Smooth muscle cell (in vitro differentiated cells): ENCODE data around the gene PNPLA7. TPM values are rescaled to one million over a fixed set of nuclear protein-coding genes. Genes with fewer than 3 reads are reported as not detected.

Source experiments
- DNase-seq: peaks from one replicate; lab custom pipeline; 2025; ENCODE audit not compliant: unreplicated experiment; lab: John Stamatoyannopoulos, UW
- H2AFZ ChIP-seq: fragments of 200-600 bp; sonication (generic); 2 replicates; pipeline ENCODE4 v1.6.0; 2016; ENCODE audit warnings: antibody characterized with exemption, low read depth, mild to moderate bottlenecking
- H3F3A ChIP-seq: fragments of 200-600 bp; sonication (generic); 2 replicates; pipeline ENCODE4 v1.6.0; 2017; ENCODE audit warnings: antibody characterized with exemption, low read depth
- H3K27ac ChIP-seq: fragments of 200-600 bp; sonication (generic); 2 replicates; pipeline ENCODE4 v1.5.1; 2016; ENCODE audit warnings: low read depth, mild to moderate bottlenecking
- H3K27me3 ChIP-seq: fragments of 200-600 bp; sonication (generic); 2 replicates; pipeline ENCODE4 v1.6.1; 2016; ENCODE audit warnings: low read depth, mild to moderate bottlenecking
- H3K36me3 ChIP-seq: fragments of 200-600 bp; sonication (generic); 2 replicates; pipeline ENCODE4 v1.5.1; 2016; ENCODE audit warnings: low read depth
- H3K4me1 ChIP-seq: fragments of 200-600 bp; sonication (generic); 2 replicates; pipeline ENCODE4 v1.5.1; 2016; ENCODE audit warnings: low read depth
- H3K4me2 ChIP-seq: fragments of 200-600 bp; sonication (generic); 2 replicates; pipeline ENCODE4 v1.6.0; 2016; ENCODE audit warnings: mild to moderate bottlenecking
- H3K4me3 ChIP-seq: fragments of 200-600 bp; sonication (generic); 2 replicates; pipeline ENCODE4 v1.5.1; 2016; ENCODE audit warnings: mild to moderate bottlenecking
- H3K79me2 ChIP-seq: fragments of 200-600 bp; sonication (generic); 2 replicates; pipeline ENCODE4 v1.6.0; 2016; ENCODE audit warnings: low read depth, mild to moderate bottlenecking
- H3K9ac ChIP-seq: fragments of 200-600 bp; sonication (generic); 2 replicates; pipeline ENCODE4 v1.6.0; 2016; ENCODE audit warnings: low read depth
- H3K9me3 ChIP-seq: fragments of 200-600 bp; sonication (generic); replicated peaks from 2 replicates; pipeline ENCODE4 v1.5.1; 2016; ENCODE audit warnings: low read depth
- H4K20me1 ChIP-seq: fragments of 200-600 bp; sonication (generic); 2 replicates; pipeline ENCODE4 v1.6.0; 2016; ENCODE audit warnings: low read depth
- CTCF ChIP-seq: fragments of 200-600 bp; sonication (generic); IDR thresholded peaks from 2 replicates; pipeline ENCODE4 v1.5.1; 2017; ENCODE audit warnings: borderline replicate concordance, mild to moderate bottlenecking, antibody characterized with exemption; ENCODE audit not compliant: insufficient read depth, poor library complexity, severe bottlenecking
- WGBS: methylation state at CpG from one replicate; pipeline ENCODE4 v1.1.7; 2016; ENCODE audit warnings: low lambda C conversion rate; 5-methylcytosine and 5-hydroxymethylcytosine counted together
- polyA plus RNA-seq: library from polyadenylated mRNA; unstranded; fragments of >200 nt; fragmentation: Nextera tagmentation; extraction: Ambion mirVana; gene quantifications from 2 replicates; pipeline ENCODE4 v1.2.1, GENCODE V29; 2016
- total RNA-seq: library from RNA; depleted of rRNA; stranded (reverse); fragments of >200 nt; gene quantifications from 2 replicates; pipeline ENCODE4 v1.2.3, GENCODE V29; 2014

The PNPLA7 gene
- total and polyA plus RNA-seq, 2 experiments from 2014 or later: 0.46 to 0.67 TPM

- Histone ChIP-seq H3K36me3 (no peaks in the 10 kb centered on the region), H4K20me1 (peaks cover 12% of the 10 kb centered on the region), H3K27me3 (peaks cover 4% of the 10 kb centered on the region), H2AFZ (no peak overlapping the region), H3K9ac (no peak overlapping the region), H3K27ac (no peak overlapping the region), H3K4me2 (peak overlapping the region; percentile 67), H3K9me3 (no peaks in the 10 kb centered on the region), H3K79me2 (peaks cover 6% of the 10 kb centered on the region), H3F3A (no peaks in the 10 kb centered on the region), H3K4me3 (no peak overlapping the region), H3K4me1 (peaks cover 11% of the 10 kb centered on the region)
- no peak for TF ChIP-seq CTCF
- WGBS: 24% methylated on average over 49 of the region's 52 CpGs
- DNase-seq: no peak
Observed at GRCh38 chr9:137461663-137462395, 88.4 kb downstream of the PNPLA7 start.

- Histone ChIP-seq H3K4me3 (no peak overlapping the region), H3K27ac (no peak overlapping the region), H3K4me1 (peaks cover 11% of the 10 kb centered on the region), H3K4me2 (no peak overlapping the region), H3F3A (no peaks in the 10 kb centered on the region), H3K9ac (no peak overlapping the region), H3K27me3 (peaks cover 4% of the 10 kb centered on the region), H3K36me3 (no peaks in the 10 kb centered on the region), H3K79me2 (peaks cover 6% of the 10 kb centered on the region), H4K20me1 (peaks cover 12% of the 10 kb centered on the region), H3K9me3 (no peaks in the 10 kb centered on the region), H2AFZ (no peak overlapping the region)
- no peak for TF ChIP-seq CTCF
- DNase-seq: no peak
- 86% methylated on average over 20 of the region's 21 CpGs for WGBS
Observed at GRCh38 chr9:137461316-137461662, 88.9 kb downstream of the PNPLA7 start.

- peaks cover 11% of the 10 kb centered on the region for H3K4me1 ChIP-seq
- H3K4me3 ChIP-seq: no peak overlapping the region
- no peak overlapping the region for H3K9ac ChIP-seq
- no peaks in the 10 kb centered on the region for H3K9me3 ChIP-seq
- no peak overlapping the region for H2AFZ ChIP-seq
- WGBS: 95% methylated on average over 31 of the region's 31 CpGs
- H3K27me3 ChIP-seq: peaks cover 4% of the 10 kb centered on the region
- H3K4me2 ChIP-seq: no peak overlapping the region
- TF ChIP-seq CTCF: no peak
- H4K20me1 ChIP-seq: peaks cover 12% of the 10 kb centered on the region
- DNase-seq: no peak
- no peaks in the 10 kb centered on the region for H3K36me3 ChIP-seq
- peaks cover 6% of the 10 kb centered on the region for H3K79me2 ChIP-seq
- no peak overlapping the region for H3K27ac ChIP-seq
- no peaks in the 10 kb centered on the region for H3F3A ChIP-seq
Observed at GRCh38 chr9:137460363-137461315, 89.6 kb downstream of the PNPLA7 start.
